Astrocyte of the cerebellum (primary cell): Measurements from ENCODE around the gene COLEC11.

Experiments
- DNase-seq: peaks from one replicate; pipeline ENCODE4 v3.0.0-alpha.2; 2011; ENCODE audit warnings: low read depth
- H3K4me3 ChIP-seq: 2 replicates; pipeline ENCODE4 v1.5.1; 2011; ENCODE audit warnings: mild to moderate bottlenecking, low read depth, low read length, moderate library complexity
- CTCF ChIP-seq: IDR thresholded peaks from 2 replicates; pipeline ENCODE4 v1.5.1; 2012; ENCODE audit warnings: low read length, low read depth, moderate library complexity, mild to moderate bottlenecking; ENCODE audit errors: missing control alignments
- in situ Hi-C: cut with HindIII; loops from 2 replicates; pipeline ENCODE4 v1.10.0; 2017; ENCODE audit warnings: low sequenced_read_pairs

Gene COLEC11

GRCh38 chr2:3665886-3666612 lies 71.1 kb downstream of the COLEC11 start:
- no peak overlapping the region for H3K4me3 ChIP-seq
- no peak for TF ChIP-seq CTCF
- DNase-seq = no peak
- in situ Hi-C loops = no loop called here

GRCh38 chr2:3666613-3666975 lies 71.7 kb downstream of the COLEC11 start:
- no peak for DNase-seq
- no peak overlapping the region for H3K4me3 ChIP-seq
- TF ChIP-seq CTCF = no peak
- in situ Hi-C loops = no loop called here

- no peak for TF ChIP-seq CTCF
- in situ Hi-C loops = no loop called here
- H3K4me3 ChIP-seq = no peak overlapping the region
- DNase-seq = no peak
These were observed 72.3 kb downstream of the COLEC11 start for GRCh38 chr2:3667151-3667631.

- no peak for DNase-seq
- in situ Hi-C loops = no loop called here
- no peak overlapping the region for H3K4me3 ChIP-seq
- TF ChIP-seq CTCF = no peak
These were observed 74.7 kb downstream of the COLEC11 start for GRCh38 chr2:3669656-3670055.

- no peak overlapping the region for H3K4me3 ChIP-seq
- no peak for DNase-seq
- no peak for TF ChIP-seq CTCF
- in situ Hi-C loops = no loop called here
These were observed 75.5 kb downstream of the COLEC11 start for GRCh38 chr2:3670376-3670775.

- no peak overlapping the region for H3K4me3 ChIP-seq
- TF ChIP-seq CTCF = no peak
- in situ Hi-C loops = no loop called here
- DNase-seq = no peak
These were observed 76.0 kb downstream of the COLEC11 start for GRCh38 chr2:3670941-3671340.
